ENCODE data around the gene GAS2. TPM values are rescaled to one million over a fixed set of nuclear protein-coding genes. Genes with fewer than 3 reads are reported as not detected.
"Not testable (repeated sequence)": the region's sequence is repeated elsewhere in the genome, so short reads cannot be mapped to it uniquely, and the experiment has no call there.

The GAS2 gene
- total RNA-seq, 1 donor from 2014 or later, result 3.5 TPM

- DNase-seq, result no peak
- no peak for TF ChIP-seq CTCF (IDR thresholded peaks at IDR 0.05)
- Mint-ChIP-seq H3K9me3 (no peaks in the 10 kb centered on the region), H3K4me3 (no peak overlapping the region), H3K4me1 (no peaks in the 10 kb centered on the region), H3K27ac (no peak overlapping the region), H3K27me3 (no peaks in the 10 kb centered on the region), H3K36me3 (ENCODE audit: low read depth) (no peaks in the 10 kb centered on the region)
- ChIA-PET CTCF (no interaction called here), POLR2A (no interaction called here)
- intact Hi-C loops (cut with micrococcal nuclease), result no loop called here
- ATAC-seq (ENCODE audit: low read depth), result no peak
Measured at GRCh38 chr11:22635689-22636088, 30.7 kb upstream of the GAS2 start.

- Mint-ChIP-seq H3K4me1 (no peaks in the 10 kb centered on the region), H3K36me3 (ENCODE audit: low read depth) (no peaks in the 10 kb centered on the region), H3K4me3 (no peak overlapping the region), H3K9me3 (no peaks in the 10 kb centered on the region), H3K27ac (no peak overlapping the region), H3K27me3 (no peaks in the 10 kb centered on the region)
- intact Hi-C loops (cut with micrococcal nuclease), result no loop called here
- ATAC-seq (ENCODE audit: low read depth) (no peak), DNase-seq (no peak)
- no peak for TF ChIP-seq CTCF (IDR thresholded peaks at IDR 0.05)
- ChIA-PET CTCF (no interaction called here), POLR2A (no interaction called here)
Measured at GRCh38 chr11:22640862-22641261, 25.5 kb upstream of the GAS2 start.

- intact Hi-C loops (cut with micrococcal nuclease), result no loop called here
- no peak overlapping the region for H3K27ac Mint-ChIP-seq
- no peak for ATAC-seq (ENCODE audit: low read depth)
Measured at GRCh38 chr11:22641559-22641958, 24.9 kb upstream of the GAS2 start.

GRCh38 chr11:22652346-22652745 is 14.1 kb upstream of the GAS2 start:
- H3K9me3 Mint-ChIP-seq; H3K4me3 Mint-ChIP-seq; CTCF ChIA-PET; H3K27me3 Mint-ChIP-seq; H3K4me1 Mint-ChIP-seq; H3K27ac Mint-ChIP-seq; DNase-seq; POLR2A ChIA-PET; intact Hi-C loops (cut with micrococcal nuclease); H3K36me3 Mint-ChIP-seq (ENCODE audit: low read depth); ATAC-seq (ENCODE audit: low read depth): not testable (repeated sequence)

More at GRCh38 chr11:22641559-22641958, 24.9 kb upstream of the GAS2 start:
- no peaks in the 10 kb centered on the region for H3K27me3 Mint-ChIP-seq
- TF ChIP-seq CTCF (IDR thresholded peaks at IDR 0.05), result no peak
- CTCF ChIA-PET, result no interaction called here
- no peaks in the 10 kb centered on the region for H3K36me3 Mint-ChIP-seq (ENCODE audit: low read depth)
- no peak overlapping the region for H3K4me3 Mint-ChIP-seq
- no peak for DNase-seq
- POLR2A ChIA-PET, result no interaction called here
- no peaks in the 10 kb centered on the region for H3K9me3 Mint-ChIP-seq
- no peaks in the 10 kb centered on the region for H3K4me1 Mint-ChIP-seq

GRCh38 chr11:22656130-22656529 is 10.3 kb upstream of the GAS2 start:
- H3K4me1 Mint-ChIP-seq, result peaks cover 8% of the 10 kb centered on the region
- H3K27me3 Mint-ChIP-seq, result no peaks in the 10 kb centered on the region
- peaks cover 1% of the 10 kb centered on the region for H3K36me3 Mint-ChIP-seq (ENCODE audit: low read depth)
- ChIA-PET CTCF (no interaction called here), POLR2A (no interaction called here)
- no peak for TF ChIP-seq CTCF (IDR thresholded peaks at IDR 0.05)
- H3K9me3 Mint-ChIP-seq, result no peaks in the 10 kb centered on the region
- no peak for ATAC-seq (ENCODE audit: low read depth)
- no peak for DNase-seq
- H3K4me3 Mint-ChIP-seq, result no peak overlapping the region
- intact Hi-C loops (cut with micrococcal nuclease), result no loop called here
- no peak overlapping the region for H3K27ac Mint-ChIP-seq

- Mint-ChIP-seq H3K36me3 (ENCODE audit: low read depth) (no peaks in the 10 kb centered on the region), H3K4me1 (peaks cover 8% of the 10 kb centered on the region), H3K4me3 (no peak overlapping the region), H3K27ac (no peak overlapping the region), H3K9me3 (no peaks in the 10 kb centered on the region), H3K27me3 (no peaks in the 10 kb centered on the region)
- intact Hi-C loops (cut with micrococcal nuclease), result no loop called here
- ATAC-seq (ENCODE audit: low read depth) (peak; percentile 34), DNase-seq (no peak)
- ChIA-PET CTCF (no interaction called here), POLR2A (no interaction called here)
- TF ChIP-seq CTCF (IDR thresholded peaks at IDR 0.05), result no peak
Measured at GRCh38 chr11:22657101-22657694, 9.2 kb upstream of the GAS2 start.

Data from activated B cell treated with CpG ODN at 0.5 μM for 24 hours (primary cell).